ENCODE measurements around the gene KCNQ1. TPM values are rescaled to one million over a fixed set of nuclear protein-coding genes. Genes with fewer than 3 reads are reported as not detected.

KCNQ1 gene
- total RNA-seq, 1 experiment from 2014 or later: 2.3 TPM

GRCh38 chr11:2431395-2431794 lies 13.4 kb upstream of the KCNQ1 start:
- Mint-ChIP-seq H3K4me3 (no peak overlapping the region), H3K27ac (no peak overlapping the region; a peak in 1 of 7 replicates), H3K9me3 (no peaks in the 10 kb centered on the region; a peak in 1 of 5 replicates), H3K27me3 (ENCODE audit: low read depth) (peaks cover 14% of the 10 kb centered on the region), H3K4me1 (no peaks in the 10 kb centered on the region), H3K36me3 (ENCODE audit: insufficient read depth in 1 of 3, low read depth in 3 of 3) (no peaks in the 10 kb centered on the region)
- H3K27ac ChIP-seq (ENCODE audit: insufficient read length, low read depth, low read length): no peak overlapping the region
- H3K79me1 ChIP-seq (ENCODE audit: insufficient read depth, low read depth, low read length, poor library complexity, severe bottlenecking): no peaks in the 10 kb centered on the region
- no peak overlapping the region for H3K4ac ChIP-seq (ENCODE audit: low read depth, low read length)
- H2AFZ ChIP-seq (ENCODE audit: low read length): no peak overlapping the region
- H4K8ac ChIP-seq (replicated peaks; ENCODE audit: insufficient read length, low read depth, low read length): no peak overlapping the region
- no peak overlapping the region for H3K56ac ChIP-seq (ENCODE audit: insufficient read length, low read depth, low read length)
- H3K18ac ChIP-seq (ENCODE audit: insufficient read length, low read depth, low read length): no peak overlapping the region
- no peak overlapping the region for H4K91ac ChIP-seq (ENCODE audit: insufficient read length, low read depth, low read length)
- H2BK5ac ChIP-seq (ENCODE audit: insufficient read length, low read length): no peak overlapping the region
- no peak overlapping the region for H3K23ac ChIP-seq (ENCODE audit: insufficient read length, low read depth, low read length)
- H3K27me3 ChIP-seq (ENCODE audit: insufficient read depth, low read length): no peaks in the 10 kb centered on the region; the same call in 1 of the 2 replicates
- no peak for DNase-seq
- no peak overlapping the region for H3K14ac ChIP-seq (ENCODE audit: insufficient read depth, low read length)
- H2BK12ac ChIP-seq (ENCODE audit: insufficient read length, low read depth, low read length): no peak overlapping the region
- H2BK120ac ChIP-seq (ENCODE audit: low read depth, low read length, poor library complexity, severe bottlenecking): no peak overlapping the region
- no peaks in the 10 kb centered on the region for H3K23me2 ChIP-seq (ENCODE audit: insufficient read length, low read depth, low read length, poor library complexity, severe bottlenecking)
- no peak overlapping the region for H3K9ac ChIP-seq (ENCODE audit: extremely low read depth, insufficient read length, low read length)
- no peak overlapping the region for H2BK15ac ChIP-seq (ENCODE audit: low read depth, low read length)
- no peak overlapping the region for H2BK20ac ChIP-seq (ENCODE audit: low read depth, low read length, poor library complexity, severe bottlenecking)
- no peak overlapping the region for H3K4me2 ChIP-seq (ENCODE audit: insufficient read depth, insufficient read length, low read length)
- no peak overlapping the region for H4K5ac ChIP-seq (ENCODE audit: insufficient read length, low read depth, low read length)
- H3K4me1 ChIP-seq (ENCODE audit: insufficient read depth, low read length): no peaks in the 10 kb centered on the region
- no peak overlapping the region for H3T11ph ChIP-seq (ENCODE audit: low read length)
- H4K20me1 ChIP-seq (ENCODE audit: control insufficient read depth, insufficient read depth, insufficient read length): no peaks in the 10 kb centered on the region
- H3K9me3 ChIP-seq (ENCODE audit: control insufficient read depth, low read depth, low read length): no peaks in the 10 kb centered on the region
- no peaks in the 10 kb centered on the region for H3K79me2 ChIP-seq (ENCODE audit: insufficient read depth, low read length)
- no CpG with 5 or more reads among the region's 1 CpG for WGBS (ENCODE audit: extremely low coverage, insufficient read length, low lambda C conversion rate)
- TF ChIP-seq CTCF (conservative IDR thresholded peaks at IDR 0.05): no peak
- H2AK5ac ChIP-seq (ENCODE audit: insufficient read length, low read length): no peak overlapping the region

Data from H9 (cell line).